Measurements from ENCODE around the gene PITX1. TPM values are rescaled to one million over a fixed set of nuclear protein-coding genes. Genes with fewer than 3 reads are reported as not detected.

Gene PITX1
- total and polyA plus RNA-seq, 2 of the 13 experiments (the other 11 are each of a cell fraction or from before 2014, with no cell fraction given), result 11.7 to 20.2 TPM

DNA sequence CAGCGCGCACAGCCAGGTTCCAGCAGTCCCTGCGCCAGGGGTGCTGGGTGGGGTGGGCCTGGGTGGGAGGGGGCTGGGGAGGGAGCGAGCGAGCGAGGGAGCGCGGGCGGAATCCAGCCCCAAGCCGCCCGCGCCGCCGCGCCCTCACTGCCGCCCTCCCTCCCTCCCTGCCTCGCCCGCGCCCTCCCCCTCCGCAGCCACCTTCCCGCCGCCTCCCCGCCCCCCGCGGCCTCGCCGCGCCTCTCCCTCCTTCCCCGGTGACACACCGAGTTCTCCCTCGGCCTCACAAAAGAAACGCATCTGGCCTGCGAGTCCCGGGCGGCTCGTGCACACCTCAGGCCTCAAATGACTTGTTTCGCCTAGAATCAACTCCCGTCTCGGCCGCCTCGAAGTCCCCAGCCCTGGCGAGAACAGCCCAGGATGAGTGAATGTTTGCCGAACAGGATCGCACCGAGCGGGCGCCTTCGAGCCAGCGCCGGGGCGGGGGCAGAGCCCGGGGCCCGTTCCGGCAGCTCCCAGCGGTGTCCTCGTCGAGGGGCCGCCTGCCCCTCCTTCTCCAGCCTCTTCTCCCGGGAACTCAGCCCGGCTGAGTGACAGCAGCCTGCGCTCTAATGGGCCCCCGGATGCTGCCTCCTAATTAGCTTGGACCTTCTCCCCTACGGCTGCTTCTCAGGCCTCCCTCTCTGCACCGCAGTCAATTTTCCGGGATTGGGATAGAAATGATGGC is 371 bp upstream of the PITX1 start (continued):
- TF ChIP-seq, protein P1, sequence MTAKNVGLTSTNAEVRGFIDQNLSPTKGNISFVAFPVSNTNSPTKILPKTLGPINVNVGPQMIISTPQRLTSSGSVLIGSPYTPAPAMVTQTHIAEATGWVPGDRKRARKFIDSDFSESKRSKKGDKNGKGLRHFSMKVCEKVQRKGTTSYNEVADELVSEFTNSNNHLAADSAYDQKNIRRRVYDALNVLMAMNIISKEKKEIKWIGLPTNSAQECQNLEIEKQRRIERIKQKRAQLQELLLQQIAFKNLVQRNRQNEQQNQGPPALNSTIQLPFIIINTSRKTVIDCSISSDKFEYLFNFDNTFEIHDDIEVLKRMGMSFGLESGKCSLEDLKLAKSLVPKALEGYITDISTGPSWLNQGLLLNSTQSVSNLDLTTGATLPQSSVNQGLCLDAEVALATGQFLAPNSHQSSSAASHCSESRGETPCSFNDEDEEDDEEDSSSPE (CRISPR knock-in tag; IDR thresholded peaks at IDR 0.05), result 0 out of 2 replicates have a peak, but pooled peaks have one; percentile 48
- TF ChIP-seq, protein P2, sequence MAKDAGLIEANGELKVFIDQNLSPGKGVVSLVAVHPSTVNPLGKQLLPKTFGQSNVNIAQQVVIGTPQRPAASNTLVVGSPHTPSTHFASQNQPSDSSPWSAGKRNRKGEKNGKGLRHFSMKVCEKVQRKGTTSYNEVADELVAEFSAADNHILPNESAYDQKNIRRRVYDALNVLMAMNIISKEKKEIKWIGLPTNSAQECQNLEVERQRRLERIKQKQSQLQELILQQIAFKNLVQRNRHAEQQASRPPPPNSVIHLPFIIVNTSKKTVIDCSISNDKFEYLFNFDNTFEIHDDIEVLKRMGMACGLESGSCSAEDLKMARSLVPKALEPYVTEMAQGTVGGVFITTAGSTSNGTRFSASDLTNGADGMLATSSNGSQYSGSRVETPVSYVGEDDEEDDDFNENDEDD (CRISPR knock-in tag; IDR thresholded peaks at IDR 0.05; ENCODE audit: borderline replicate concordance), result peak; percentile 52; the same call in 1 of the 2 replicates
- TF ChIP-seq ZNF468 (CRISPR knock-in tag; IDR thresholded peaks at IDR 0.05) (peak; percentile 15; the same call in 1 of the 2 replicates), MXD4 (CRISPR knock-in tag; IDR thresholded peaks at IDR 0.05) (0 out of 2 replicates have a peak, but pooled peaks have one; percentile 30), POLR2AphosphoS2 (IDR thresholded peaks at IDR 0.05; ENCODE audit: low read depth, low read length) (no peak), CREB1 (IDR thresholded peaks at IDR 0.05) (no peak), CREB1 (CRISPR knock-in tag; IDR thresholded peaks at IDR 0.05) (no peak), ZNF749 (CRISPR knock-in tag; IDR thresholded peaks at IDR 0.05; ENCODE audit: borderline replicate concordance) (peak; percentile 39; the same call in 1 of the 2 replicates), HNF4A (CRISPR knock-in tag; IDR thresholded peaks at IDR 0.05) (no peak), KAT8 (CRISPR knock-in tag; IDR thresholded peaks at IDR 0.05) (peak; percentile 67), RORA (CRISPR knock-in tag; IDR thresholded peaks at IDR 0.05) (no peak), SALL1 (CRISPR knock-in tag; IDR thresholded peaks at IDR 0.05) (0 out of 2 replicates have a peak, but pooled peaks have one; percentile 25), ARNTL (CRISPR knock-in tag; IDR thresholded peaks at IDR 0.05) (0 out of 2 replicates have a peak, but pooled peaks have one; percentile 24), ZNF570 (CRISPR knock-in tag; IDR thresholded peaks at IDR 0.05; ENCODE audit: borderline replicate concordance) (no peak), ZNF274 (CRISPR knock-in tag; IDR thresholded peaks at IDR 0.05) (0 out of 2 replicates have a peak, but pooled peaks have one; percentile 9), RBM39 (IDR thresholded peaks at IDR 0.05; ENCODE audit: low read depth, low read length, poor library complexity, severe bottlenecking) (peak; percentile 55), SRSF1 (optimal IDR thresholded peaks at IDR 0.05; ENCODE audit: low read depth, low read length) (peak; percentile 64), NR1H2 (CRISPR knock-in tag; IDR thresholded peaks at IDR 0.05; ENCODE audit: borderline replicate concordance, low read depth) (no peak)
- TF ChIP-seq, protein P3, sequence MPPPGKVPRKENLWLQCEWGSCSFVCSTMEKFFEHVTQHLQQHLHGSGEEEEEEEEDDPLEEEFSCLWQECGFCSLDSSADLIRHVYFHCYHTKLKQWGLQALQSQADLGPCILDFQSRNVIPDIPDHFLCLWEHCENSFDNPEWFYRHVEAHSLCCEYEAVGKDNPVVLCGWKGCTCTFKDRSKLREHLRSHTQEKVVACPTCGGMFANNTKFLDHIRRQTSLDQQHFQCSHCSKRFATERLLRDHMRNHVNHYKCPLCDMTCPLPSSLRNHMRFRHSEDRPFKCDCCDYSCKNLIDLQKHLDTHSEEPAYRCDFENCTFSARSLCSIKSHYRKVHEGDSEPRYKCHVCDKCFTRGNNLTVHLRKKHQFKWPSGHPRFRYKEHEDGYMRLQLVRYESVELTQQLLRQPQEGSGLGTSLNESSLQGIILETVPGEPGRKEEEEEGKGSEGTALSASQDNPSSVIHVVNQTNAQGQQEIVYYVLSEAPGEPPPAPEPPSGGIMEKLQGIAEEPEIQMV (CRISPR knock-in tag; IDR thresholded peaks at IDR 0.05; ENCODE audit: low read depth), result peak; percentile 47; the same call in 1 of the 2 replicates
- TF ChIP-seq, protein P4, sequence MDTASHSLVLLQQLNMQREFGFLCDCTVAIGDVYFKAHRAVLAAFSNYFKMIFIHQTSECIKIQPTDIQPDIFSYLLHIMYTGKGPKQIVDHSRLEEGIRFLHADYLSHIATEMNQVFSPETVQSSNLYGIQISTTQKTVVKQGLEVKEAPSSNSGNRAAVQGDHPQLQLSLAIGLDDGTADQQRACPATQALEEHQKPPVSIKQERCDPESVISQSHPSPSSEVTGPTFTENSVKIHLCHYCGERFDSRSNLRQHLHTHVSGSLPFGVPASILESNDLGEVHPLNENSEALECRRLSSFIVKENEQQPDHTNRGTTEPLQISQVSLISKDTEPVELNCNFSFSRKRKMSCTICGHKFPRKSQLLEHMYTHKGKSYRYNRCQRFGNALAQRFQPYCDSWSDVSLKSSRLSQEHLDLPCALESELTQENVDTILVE (CRISPR knock-in tag; IDR thresholded peaks at IDR 0.05), result peak; percentile 72; the same call in 1 of the 2 replicates
- TF ChIP-seq, protein P5, sequence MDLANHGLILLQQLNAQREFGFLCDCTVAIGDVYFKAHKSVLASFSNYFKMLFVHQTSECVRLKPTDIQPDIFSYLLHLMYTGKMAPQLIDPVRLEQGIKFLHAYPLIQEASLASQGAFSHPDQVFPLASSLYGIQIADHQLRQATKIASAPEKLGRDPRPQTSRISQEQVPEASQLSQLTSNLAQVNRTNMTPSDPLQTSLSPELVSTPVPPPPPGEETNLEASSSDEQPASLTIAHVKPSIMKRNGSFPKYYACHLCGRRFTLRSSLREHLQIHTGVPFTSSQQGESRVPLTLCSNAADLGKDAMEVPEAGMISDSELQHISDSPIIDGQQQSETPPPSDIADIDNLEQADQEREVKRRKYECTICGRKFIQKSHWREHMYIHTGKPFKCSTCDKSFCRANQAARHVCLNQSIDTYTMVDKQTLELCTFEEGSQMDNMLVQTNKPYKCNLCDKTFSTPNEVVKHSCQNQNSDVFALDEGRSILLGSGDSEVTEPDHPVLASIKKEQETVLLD (CRISPR knock-in tag; IDR thresholded peaks at IDR 0.05; ENCODE audit: low read depth), result 0 out of 2 replicates have a peak, but pooled peaks have one; percentile 52
